Endometrial microvascular endothelial cells (primary cell): ENCODE data around the gene CEP131. TPM values are rescaled to one million over a fixed set of nuclear protein-coding genes. Genes with fewer than 3 reads are reported as not detected.

Experiments
- in situ Hi-C: cut with HindIII; loops from 2 replicates; pipeline ENCODE4 v1.10.0; 2017; ENCODE audit warnings: low sequenced_read_pairs, low pct_unique_long_range_greater_than_20kb; ENCODE audit errors: inconsistent ontology term
- total RNA-seq: library from RNA; depleted of rRNA; stranded (reverse); fragments of >200 nt; gene quantifications from one replicate; pipeline ENCODE4 v1.2.3, GENCODE V29; 2015; ENCODE audit errors: inconsistent ontology term

CEP131 gene
- total RNA-seq, 1 donor from 2014 or later: 25.4 TPM

DNA sequence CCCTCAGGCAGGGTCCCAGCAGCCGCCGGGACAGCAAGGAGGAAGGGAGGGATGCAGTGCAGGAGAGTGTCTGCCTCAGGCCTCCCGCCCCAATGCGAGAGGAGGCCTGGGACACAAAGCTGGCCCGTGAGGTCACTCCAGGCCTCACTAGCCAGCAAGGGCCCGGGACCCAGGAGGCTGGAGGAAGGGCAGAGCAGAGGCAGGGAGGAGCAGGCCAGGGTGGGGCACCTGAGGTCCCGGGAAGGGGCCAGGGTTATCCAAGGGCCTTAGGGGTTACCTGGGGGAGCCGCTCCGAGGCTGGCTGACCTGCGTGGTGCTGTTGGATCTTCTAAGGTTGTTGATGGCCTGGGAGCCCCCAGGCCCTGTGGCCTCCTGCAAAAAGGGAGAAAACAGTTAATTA lies 14.1 kb downstream of the CEP131 start:
- in situ Hi-C loops: no loop called here

DNA sequence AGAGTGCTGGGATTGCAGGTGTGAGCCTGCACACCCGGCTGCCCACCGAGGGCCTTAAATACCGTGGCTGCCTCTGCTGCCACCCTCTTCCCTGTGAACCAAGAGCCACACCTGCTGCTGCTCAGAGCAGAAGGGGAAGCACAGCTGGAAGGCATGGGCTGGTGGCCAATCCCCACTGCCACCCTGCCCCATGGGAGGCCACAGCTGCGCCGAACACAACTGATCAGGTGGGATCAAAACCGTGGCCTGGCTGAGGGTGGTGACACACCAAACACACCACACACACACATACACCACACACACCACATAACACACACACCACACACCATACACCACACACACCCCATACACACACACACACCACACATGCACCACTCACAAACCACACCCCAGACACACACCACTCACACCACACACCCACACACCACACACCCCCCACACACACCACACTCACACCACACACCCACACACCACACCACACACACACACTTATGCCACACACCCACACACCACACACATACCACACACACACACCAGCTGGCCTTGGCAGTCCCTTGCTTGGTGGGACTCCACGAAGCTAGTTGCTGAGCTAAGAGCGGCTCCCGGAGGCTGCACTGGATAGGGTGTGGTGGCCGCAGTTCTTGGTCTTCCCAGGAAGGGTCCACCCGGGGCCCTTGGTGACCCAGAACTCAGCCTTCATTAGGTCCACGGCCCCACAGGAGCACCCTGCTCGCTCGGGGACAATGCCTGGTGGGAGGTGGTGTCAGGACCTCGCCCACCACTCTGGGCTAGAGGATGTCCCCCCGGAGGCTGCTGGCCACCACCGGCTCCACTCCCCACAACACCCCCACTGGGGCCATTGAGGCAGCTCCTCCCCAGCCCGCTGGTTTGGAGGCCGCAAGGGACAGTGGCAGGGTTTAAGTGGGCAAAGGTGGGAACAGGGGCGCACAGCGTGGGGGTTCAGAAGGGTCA lies 14.9 kb downstream of the CEP131 start:
- in situ Hi-C loops: no loop called here

DNA sequence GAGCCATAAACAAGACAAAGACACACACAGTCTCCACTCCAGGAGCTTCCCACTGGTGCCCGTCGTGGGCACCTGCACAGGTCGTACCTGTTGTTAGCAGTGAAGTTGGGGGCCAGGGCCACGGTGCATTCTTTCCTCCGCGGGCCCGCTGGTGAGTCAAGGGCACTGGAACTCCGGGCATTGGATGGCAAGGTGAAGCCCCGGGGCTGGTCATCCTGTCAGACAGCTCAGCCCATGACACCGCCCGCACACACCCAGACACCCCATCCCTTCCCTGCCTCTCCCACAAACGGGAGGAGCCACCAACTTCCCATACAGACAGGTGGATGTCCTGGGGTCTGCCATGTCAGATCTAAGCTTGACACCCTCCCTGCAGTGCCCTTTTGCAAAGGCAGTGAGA lies 16.1 kb downstream of the CEP131 start:
- in situ Hi-C loops: no loop called here

DNA sequence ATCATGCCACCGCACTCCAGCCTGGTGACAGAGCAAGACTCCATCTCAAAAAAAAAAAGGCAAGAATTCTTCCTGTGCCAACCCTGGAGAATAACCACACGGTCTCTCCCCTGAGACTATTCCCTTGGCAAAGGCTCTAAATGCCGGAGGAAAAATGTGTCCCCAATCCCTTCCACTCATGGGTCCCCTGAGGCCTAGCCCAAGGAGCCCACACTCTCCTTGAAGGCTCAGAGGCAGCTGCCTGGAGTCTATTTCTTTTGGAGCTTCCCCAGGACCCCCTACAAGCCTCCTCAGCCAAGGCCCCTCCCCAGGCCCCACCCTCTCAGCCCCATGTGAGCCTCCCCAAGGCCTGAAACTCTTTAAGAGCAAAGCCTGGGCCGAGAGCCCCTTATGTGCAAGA lies 16.6 kb downstream of the CEP131 start:
- in situ Hi-C loops: no loop called here

DNA sequence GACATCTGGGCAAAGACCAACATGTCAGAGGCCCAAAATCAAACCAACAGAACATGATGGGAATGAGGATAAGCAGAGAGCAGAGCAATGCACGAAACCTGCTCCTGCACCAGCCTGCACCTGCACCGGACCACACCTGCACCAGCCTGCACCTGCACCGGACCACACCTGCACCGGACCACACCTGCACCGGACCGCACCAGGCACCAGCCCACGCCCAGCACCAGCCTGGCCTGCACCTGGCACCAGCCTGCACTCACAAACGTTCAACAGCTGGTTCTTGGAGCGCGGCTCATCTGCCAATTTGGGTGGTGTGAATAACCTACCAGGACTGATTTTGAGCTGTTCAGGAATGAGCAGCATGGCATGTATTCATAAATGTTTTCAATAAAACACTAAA lies 18.2 kb downstream of the CEP131 start:
- in situ Hi-C loops: no loop called here

DNA sequence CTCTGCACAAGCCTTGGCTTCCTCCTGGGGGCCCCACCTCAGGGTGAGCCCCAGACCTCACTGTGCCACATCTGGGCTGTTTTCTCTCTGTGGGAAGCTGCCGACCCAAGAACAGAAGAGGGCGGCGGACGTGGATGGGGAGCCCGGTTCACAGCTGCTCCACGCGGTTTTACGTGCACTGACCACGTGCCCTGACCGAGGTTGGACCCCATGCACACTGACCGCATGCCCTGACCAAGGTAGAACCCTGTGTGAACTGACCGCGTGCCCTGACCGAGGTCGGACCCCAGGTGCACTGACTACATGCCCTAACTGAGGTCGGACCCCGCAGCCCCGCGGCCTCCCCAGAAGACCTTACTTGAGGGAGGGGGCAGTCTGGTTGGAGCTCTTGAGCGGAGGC lies 19.6 kb downstream of the CEP131 start:
- in situ Hi-C loops: no loop called here

DNA sequence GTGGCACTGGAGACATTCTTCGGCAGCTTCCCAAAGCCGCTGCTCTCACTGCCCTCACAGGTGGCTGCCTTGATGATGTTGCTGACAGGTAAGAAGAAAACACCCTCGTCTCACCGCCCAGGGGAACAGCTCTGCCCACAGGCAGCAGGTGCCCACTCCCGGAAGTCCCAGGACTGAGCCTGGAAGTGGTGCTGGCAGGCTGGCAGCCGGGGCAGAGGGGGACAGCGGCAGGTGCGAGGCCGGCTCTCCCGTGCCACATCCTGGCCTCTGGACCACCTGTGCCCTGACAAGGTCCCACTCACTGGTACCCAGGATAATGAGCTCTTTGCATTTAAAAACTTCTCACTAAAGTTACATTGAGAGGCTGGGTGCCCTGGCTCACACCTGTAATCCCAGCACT lies 20.4 kb downstream of the CEP131 start:
- in situ Hi-C loops: no loop called here

DNA sequence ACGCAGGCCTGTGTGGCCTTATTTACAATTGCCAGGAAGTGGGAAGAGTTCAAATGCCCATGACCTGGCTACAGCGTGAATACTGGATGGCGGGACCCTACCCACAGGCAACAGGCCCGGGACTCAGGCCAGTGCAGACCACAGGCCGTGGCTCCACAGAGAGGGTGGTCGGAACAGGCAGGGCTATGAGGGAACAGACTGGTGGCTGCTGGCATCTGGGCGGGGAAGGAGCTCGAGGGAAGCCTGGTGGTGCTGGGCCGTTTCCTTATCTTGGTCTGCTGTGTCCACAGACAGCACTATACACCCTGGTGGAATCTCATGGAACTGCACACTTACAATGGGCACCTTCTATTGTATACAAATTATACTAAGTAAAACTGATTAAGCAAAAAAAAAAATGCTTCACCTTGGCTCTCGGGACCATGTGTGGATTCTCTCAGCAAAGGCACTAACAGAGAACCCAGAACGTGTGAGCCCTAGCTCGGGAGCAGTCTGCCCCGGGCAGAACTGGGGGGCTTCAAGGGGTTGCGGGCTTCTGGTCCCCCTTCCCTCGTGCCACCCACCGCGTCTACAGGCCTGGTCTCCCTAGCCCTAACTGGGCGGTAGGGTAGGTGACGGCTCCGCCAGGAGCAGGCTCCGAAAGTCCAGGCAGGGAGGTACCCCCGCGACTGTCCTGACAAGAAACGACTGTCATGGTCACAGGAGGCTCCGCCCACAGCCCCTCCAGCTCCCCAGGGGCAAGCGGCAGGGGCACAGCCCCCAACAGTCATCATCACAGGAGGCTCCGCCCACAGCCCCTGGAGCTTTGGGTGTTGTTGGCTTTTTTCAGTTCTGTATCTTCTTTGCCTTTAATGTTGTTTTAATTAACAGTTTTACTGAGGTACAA lies 21.8 kb downstream of the CEP131 start:
- in situ Hi-C loops: no loop called here

DNA sequence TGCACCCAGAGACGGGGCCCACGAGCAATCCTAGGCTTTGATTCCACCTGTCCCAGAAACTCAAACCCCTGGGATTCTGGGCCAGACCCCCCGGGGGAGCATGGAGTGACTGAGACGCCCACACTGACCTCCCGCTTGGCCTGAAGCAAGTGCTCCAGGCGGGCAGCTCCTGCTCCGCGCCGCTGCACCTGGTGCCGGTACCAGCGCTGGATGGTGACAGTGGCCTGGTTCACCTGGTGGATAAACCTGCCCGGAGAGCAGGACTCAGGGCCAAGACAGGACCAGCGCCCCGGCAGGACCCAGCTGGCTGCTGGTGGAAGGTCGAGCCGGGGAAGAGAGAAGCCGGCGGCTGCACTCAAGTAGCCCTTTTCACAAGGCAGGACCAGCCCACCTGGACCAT lies 22.6 kb downstream of the CEP131 start:
- in situ Hi-C loops: no loop called here

DNA sequence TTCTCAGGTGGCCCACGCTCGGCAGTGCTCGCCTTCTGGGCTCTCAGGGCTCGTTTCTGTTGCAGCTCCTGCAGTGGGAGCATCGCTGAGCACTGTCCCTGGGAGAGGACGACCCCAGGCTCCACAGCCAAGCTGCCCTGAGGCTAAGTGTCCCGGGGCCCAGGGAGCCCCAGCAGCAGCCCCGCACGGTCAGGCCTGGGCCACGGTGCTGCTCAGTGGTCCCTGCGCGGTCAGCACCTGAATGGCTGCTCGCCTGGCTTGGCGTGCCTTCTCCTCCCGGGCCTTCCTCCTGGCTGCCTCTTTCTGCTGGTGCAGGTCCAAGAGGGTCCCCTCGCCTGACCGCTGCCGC lies 23.3 kb downstream of the CEP131 start:
- in situ Hi-C loops: no loop called here

DNA sequence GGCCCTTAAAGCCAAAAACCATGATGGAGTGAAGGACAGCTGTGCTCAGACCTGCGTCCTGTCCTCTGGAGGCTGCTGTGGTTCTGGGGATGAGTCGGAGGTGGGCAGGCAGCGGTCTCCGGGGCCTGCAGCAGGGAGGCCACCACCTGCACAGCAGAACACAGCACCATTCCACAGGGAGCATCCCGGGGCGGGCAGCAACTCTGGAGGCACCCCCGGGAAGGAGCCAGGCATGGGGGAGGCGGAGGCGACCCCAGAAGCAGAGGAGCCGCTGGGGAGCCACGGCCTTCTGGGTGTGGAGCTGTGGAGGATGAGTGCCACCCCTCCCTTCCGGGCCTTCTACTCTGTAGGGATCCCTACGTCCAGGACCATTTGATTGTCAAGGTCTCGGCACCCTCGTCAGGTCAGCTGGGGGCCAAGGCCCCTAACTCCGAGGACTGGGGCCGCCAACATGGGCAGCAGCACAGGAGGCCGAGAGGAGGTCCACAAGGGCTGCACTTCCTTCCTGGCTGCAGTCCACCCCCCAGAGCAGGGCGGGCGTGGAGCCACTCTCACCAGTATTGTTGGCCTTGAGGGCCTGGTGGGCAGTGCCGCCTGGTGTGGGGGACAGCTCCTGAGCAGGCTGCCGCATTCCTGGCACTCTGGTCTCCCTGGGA lies 23.8 kb downstream of the CEP131 start:
- in situ Hi-C loops: no loop called here

DNA sequence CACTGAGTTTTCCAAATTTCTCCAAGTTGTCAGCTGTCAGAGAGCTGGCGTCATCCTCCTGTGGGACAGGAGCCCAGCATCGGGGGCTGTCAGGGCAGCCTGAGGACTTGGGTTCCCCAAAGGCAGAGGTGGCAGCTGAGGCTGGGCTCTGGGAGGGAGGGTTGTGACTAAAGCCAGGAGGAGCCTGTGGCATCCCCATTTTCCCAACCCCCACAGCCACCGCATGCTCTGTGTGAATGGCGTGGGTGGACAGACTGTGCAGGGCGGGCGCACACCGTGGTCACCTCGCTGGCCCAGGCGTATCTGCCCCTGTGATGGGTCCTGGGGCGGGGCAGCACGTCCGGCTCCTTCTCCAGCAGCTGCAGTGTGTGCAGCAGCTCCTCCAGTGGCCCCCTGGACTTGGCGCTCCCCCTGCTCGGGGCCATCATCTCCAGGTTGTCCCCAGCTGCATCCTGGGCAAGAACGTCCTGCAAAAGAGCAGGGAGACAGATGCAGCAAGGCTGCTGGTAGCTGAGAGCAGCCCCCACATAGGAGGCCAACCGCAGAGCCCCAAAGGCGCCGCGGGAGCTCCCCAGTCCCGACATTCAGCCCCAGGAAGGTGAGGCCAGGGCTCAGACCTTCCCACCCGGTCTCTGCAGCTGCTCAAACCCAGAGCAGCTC lies 24.8 kb downstream of the CEP131 start:
- in situ Hi-C loops: no loop called here

DNA sequence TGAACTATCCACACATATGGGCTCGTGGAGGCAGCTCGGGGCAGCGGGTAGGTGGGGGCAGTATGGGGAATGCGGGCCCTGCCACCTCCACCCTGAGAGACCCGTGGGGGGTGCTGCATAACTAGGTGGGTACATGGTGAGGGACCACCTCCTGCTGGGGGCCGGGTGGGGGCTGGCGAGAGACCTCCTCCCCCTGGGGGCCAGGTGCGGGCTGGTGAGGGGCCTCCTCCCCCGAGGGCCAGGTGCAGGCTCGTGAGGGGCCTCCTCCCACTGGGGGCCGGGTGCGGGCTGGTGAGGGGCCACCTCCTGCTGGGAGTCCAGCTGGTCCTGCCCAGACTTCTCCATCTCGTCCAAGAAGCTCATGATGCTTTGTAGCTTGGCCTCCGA lies 25.4 kb downstream of the CEP131 start:
- in situ Hi-C loops: no loop called here

DNA sequence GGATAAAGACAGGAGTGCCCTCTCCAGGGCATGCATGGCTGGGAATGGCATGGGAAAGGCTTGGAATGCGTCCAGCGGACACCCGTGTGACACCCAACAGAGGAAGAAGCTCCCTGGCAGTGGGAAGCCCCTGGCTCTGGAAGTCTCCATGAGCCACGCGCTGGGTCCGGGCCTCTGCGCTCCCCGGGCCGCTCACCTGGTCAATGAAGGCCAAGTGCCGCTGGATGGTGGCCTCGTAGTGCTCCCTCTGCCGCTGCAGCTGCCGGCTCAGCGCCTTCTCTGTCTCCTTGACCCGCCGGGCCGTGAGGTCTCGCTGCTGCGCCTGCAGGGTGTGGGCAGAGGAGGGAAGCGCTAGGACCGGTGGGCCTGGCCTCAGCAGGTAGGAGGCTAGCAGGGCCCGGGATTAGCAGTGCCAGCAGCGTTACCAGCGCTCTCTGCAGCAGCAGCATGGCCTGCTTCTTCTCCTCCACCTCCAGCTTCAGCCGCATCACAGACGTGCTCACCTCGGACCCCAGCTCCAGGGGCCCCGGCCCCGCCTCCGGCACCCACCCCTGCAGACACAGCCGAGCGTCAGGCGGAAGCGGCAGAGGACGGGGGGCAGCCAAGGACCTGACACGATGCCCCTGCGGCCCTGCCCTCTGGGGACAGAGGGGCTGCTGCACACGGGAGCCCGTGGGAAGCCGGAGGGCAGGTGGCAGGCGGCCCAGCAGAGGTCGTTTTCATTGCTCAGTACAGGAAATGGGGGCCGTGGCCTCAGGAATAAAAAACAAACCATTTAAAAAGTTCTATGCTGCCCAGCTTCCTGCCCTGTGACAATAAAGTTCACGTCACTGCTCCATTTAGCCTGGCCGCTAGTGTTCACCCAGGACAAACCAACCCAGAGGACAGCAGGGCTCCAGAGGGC lies 26.0 kb downstream of the CEP131 start:
- in situ Hi-C loops: no loop called here

DNA sequence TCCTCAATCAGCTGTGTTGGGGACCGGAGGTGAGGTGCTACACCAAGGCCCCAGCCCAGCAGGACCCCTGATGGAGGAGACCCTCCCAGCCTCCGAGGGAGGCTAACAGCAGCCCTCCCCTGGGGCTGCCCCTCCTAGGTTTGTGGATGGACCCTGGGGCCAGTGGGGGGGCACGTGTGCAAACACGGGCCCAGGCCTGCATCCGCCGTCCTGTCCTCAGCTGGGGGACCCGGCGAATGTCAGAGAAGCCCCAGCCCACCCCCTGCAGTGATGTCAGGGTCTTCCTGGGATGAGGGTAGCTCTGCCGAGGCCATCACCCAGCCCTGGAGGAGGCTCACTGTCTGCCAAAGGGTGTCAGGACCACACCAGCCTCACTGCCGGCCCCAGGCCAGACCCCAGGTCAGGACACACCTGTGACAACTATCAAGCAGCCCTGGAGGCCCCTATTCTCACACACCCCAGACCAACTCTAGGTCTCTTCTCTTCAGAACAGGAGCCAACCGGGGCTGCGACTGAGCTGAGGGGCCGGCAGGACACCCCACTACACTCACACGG lies 26.7 kb downstream of the CEP131 start:
- in situ Hi-C loops: no loop called here

DNA sequence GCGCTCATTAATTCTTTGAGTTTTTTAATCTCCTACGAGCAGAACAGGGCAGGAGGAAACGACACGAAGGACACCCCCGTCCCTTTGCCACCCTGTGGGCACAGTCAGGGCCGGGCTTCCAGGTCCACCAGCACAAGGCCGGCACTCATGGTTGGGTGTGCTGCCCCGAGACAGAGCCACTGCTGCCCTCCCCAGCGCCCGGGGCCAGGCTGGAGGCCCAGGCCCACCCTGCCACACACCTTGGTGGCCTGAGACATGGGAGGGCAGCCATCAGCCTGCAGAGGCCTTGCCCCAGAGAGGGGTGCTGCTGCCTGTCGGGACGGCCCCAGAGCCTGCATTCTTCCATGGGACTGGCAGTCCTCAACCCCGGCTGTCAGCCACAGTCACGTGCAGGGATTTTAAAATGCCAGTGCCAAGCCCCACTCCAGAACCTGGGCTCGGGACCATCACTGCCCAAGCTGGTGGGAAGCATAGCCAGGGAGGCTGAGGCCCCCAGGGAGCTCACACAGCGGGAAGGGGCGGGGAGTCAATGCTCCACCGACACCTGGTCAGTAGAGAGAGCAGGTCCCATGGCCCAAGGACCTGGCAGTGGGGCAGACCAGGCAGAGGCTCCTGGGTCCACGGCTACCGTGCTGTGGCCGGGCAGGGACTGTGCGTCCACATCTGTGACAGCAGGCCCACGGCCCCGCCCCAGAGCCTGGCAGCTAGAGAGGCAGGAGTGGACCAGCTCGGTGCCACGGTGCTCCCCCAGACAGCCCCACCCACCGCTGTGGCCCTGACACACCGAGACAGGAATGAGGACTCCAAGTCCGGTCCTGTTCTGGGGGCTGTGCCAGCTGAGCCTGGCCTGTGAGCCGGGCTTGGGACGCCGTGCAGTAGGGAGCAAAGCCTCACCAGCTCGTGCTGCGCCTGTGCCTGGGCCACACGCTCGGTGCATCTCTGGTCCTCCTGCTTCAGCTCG lies 27.5 kb downstream of the CEP131 start:
- in situ Hi-C loops: no loop called here
